OCI-LY3 (cell line): Measurements from ENCODE around the gene CIT.
A peak's percentile ranks its signal among the peaks of the same experiment; 100 is the strongest.

Source experiments
- H2AFZ ChIP-seq: fragments of 200-600, 300-600 bp; shearing (Covaris generic); 2 replicates; pipeline ENCODE4 v1.6.0; 2014; ENCODE audit warnings: antibody characterized with exemption, low read depth, low read length
- H3K27ac ChIP-seq: fragments of 200-600, 300-600 bp; sonication (generic); 2 replicates; pipeline ENCODE4 v1.5.1; 2014; ENCODE audit warnings: mild to moderate bottlenecking, low read length, moderate library complexity, mixed read lengths
- H3K27me3 ChIP-seq: fragments of 200-600, 300-600 bp; sonication (generic); 2 replicates; pipeline ENCODE4 v1.6.1; 2014; ENCODE audit warnings: low read depth, low read length, mixed read lengths
- H3K36me3 ChIP-seq: fragments of 200-600, 300-600 bp; sonication (generic); replicated peaks from 2 replicates; pipeline ENCODE3; 2014; ENCODE audit warnings: low read depth, low read length, mixed read lengths
- H3K4me1 ChIP-seq: fragments of 300-600, 200-600 bp; sonication (generic); 2 replicates; pipeline ENCODE4 v1.6.1; 2014; ENCODE audit warnings: low read length, mixed read lengths
- H3K4me2 ChIP-seq: fragments of 200-600, 300-600 bp; sonication (generic); 2 replicates; pipeline ENCODE4 v1.6.1; 2014; ENCODE audit warnings: low read length, mixed read lengths
- H3K4me3 ChIP-seq: fragments of 300-600, 200-600 bp; sonication (generic); 2 replicates; pipeline ENCODE4 v1.5.1; 2014; ENCODE audit warnings: antibody characterized with exemption, mild to moderate bottlenecking, low read length, moderate library complexity
- H3K79me2 ChIP-seq: fragments of 300-600, 200-600 bp; shearing (Covaris generic); 2 replicates; pipeline ENCODE4 v1.6.1; 2014; ENCODE audit warnings: mild to moderate bottlenecking, low read length, mixed read lengths
- H3K9ac ChIP-seq: fragments of 300-600, 200-600 bp; shearing (Covaris generic); 2 replicates; pipeline ENCODE4 v1.6.0; 2014; ENCODE audit warnings: mild to moderate bottlenecking, low read length, moderate library complexity
- H3K9me3 ChIP-seq: fragments of 200-600, 300-600 bp; shearing (Covaris generic); 2 replicates; pipeline ENCODE4 v1.6.1; 2014; ENCODE audit warnings: low read length, mixed read lengths; ENCODE audit not compliant: insufficient read depth
- H4K20me1 ChIP-seq: fragments of 200-600, 300-600 bp; sonication (generic); 2 replicates; pipeline ENCODE4 v1.6.1; 2016; ENCODE audit warnings: low read length, mixed read lengths; ENCODE audit not compliant: insufficient read depth
- EZH2phosphoT487 ChIP-seq: fragments of 200-600 bp; shearing (Covaris generic); IDR thresholded peaks from 2 replicates; pipeline ENCODE4 v1.6.1; 2018; ENCODE audit warnings: antibody characterized with exemption, mixed run types, low read depth
- TF ChIP-seq, protein P1 (sequence below): fragments of 200-600, 300-600 bp; sonication (generic); IDR thresholded peaks from 2 replicates; pipeline ENCODE4 v1.5.1; 2014; ENCODE audit warnings: antibody characterized with exemption, low read length, low read depth

Gene CIT

GRCh38 chr12:119668324-119668841 lies 208.7 kb downstream of the CIT start:
- Histone ChIP-seq H3K36me3 (peaks cover 26% of the 10 kb centered on the region), H3K27me3 (no peaks in the 10 kb centered on the region), H3K4me3 (peak overlapping the region; percentile 94), H3K79me2 (peaks cover 39% of the 10 kb centered on the region), H3K9me3 (no peaks in the 10 kb centered on the region), H2AFZ (peak overlapping the region; percentile 66; the same call in 1 of the 2 replicates), H3K9ac (peak overlapping the region; percentile 95), H3K4me2 (peak overlapping the region; percentile 81), H3K4me1 (peaks cover 20% of the 10 kb centered on the region), H3K27ac (peak overlapping the region; percentile 75), H4K20me1 (no peaks in the 10 kb centered on the region)
- TF ChIP-seq EZH2phosphoT487 = no peak
- TF ChIP-seq, protein P1, sequence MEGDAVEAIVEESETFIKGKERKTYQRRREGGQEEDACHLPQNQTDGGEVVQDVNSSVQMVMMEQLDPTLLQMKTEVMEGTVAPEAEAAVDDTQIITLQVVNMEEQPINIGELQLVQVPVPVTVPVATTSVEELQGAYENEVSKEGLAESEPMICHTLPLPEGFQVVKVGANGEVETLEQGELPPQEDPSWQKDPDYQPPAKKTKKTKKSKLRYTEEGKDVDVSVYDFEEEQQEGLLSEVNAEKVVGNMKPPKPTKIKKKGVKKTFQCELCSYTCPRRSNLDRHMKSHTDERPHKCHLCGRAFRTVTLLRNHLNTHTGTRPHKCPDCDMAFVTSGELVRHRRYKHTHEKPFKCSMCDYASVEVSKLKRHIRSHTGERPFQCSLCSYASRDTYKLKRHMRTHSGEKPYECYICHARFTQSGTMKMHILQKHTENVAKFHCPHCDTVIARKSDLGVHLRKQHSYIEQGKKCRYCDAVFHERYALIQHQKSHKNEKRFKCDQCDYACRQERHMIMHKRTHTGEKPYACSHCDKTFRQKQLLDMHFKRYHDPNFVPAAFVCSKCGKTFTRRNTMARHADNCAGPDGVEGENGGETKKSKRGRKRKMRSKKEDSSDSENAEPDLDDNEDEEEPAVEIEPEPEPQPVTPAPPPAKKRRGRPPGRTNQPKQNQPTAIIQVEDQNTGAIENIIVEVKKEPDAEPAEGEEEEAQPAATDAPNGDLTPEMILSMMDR = no peak

DNA sequence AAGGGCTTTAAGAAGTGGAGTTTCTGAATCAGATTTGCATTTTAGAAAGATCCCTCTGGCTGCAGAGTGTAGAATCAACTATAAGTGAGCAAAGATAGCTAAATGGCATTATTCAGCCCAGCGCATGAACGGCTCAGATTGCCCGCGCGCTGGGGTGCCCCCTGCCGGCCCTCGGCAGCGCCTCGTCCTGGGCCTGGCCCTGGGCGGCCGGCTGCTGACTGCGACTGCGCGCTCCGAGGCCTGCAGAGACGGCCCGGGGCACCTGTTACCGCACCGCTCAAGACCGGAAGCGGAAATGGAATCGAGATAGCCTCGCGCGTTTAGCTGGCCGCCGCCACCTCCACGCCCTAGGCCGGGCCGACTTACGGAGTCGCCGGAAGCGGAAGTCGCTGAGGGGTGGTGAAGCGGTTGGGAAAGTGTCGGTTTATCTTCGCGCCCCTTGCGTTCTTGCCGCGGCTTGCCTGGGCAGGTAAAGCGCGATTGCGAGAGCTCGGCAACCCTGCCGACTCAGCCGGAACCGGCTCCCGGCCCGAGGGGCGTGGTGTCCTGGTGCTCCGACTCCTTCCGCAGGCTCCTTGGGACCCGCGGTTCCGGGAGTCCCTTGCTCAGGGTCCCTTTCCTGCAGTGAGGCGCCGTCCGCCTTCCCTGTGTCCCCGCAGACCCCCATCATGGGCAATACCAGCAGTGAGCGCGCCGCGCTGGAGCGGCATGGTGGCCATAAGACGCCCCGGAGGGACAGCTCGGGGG lies 209.4 kb downstream of the CIT start, which contains the start of gene PRKAB1:
PRKAB1 (plus strand) TSS at position 557 of the 747 bp plus-strand sequence; CDS start at position 669, 112 bp downstream.
- Histone ChIP-seq H3K9me3 (no peaks in the 10 kb centered on the region), H3K9ac (peak within 1 kb of the TSS; percentile 95), H2AFZ (peak within 1 kb of the TSS; percentile 99), H4K20me1 (no peaks in the 10 kb centered on the region), H3K27me3 (no peaks in the 10 kb centered on the region), H3K36me3 (peaks cover 25% of the 10 kb centered on the region), H3K4me1 (peaks cover 20% of the 10 kb centered on the region), H3K4me2 (peak within 1 kb of the TSS; percentile 94), H3K27ac (peak within 1 kb of the TSS; percentile 75), H3K4me3 (peak within 1 kb of the TSS; percentile 94), H3K79me2 (peaks cover 39% of the 10 kb centered on the region)
- TF ChIP-seq EZH2phosphoT487 = no peak
- TF ChIP-seq, protein P1 = peak; percentile 85

DNA sequence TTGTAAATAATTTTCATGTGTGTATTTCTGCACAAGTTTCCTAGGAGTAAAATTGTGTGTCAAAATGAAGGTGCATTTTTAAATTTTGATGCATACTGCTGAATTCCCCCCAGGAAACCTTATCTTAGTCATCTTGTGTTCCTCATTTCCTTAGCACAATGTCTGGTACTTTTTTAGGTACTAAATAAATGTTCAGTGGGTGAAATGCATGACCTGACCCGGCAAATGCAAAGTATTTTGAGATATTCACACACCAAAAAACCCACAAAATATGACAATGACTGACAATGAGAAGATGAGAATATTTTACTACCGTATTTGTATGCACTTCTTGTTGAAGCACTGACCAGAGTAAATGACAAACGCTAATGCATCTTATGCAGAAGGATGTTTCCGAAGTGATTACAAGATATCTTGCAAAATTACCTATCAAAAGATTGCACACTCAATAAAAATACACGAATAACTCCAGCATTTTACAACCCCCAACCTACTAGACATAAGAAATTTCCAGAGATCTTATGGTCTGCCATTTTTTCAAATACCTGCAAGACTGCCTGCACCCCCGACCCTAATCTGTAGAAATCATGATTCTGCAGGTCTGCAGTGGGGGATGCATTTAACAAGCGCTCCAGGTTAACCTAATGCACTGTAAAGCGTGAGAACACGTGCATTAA lies 210.1 kb downstream of the CIT start:
- peaks cover 39% of the 10 kb centered on the region for H3K79me2 ChIP-seq
- peaks cover 20% of the 10 kb centered on the region for H3K4me1 ChIP-seq
- no peaks in the 10 kb centered on the region for H3K9me3 ChIP-seq
- H2AFZ ChIP-seq = peak overlapping the region; percentile 99
- peak overlapping the region; percentile 48 for H3K9ac ChIP-seq
- peak overlapping the region; percentile 94 for H3K4me3 ChIP-seq
- TF ChIP-seq, protein P1 = no peak
- no peak for TF ChIP-seq EZH2phosphoT487
- no peaks in the 10 kb centered on the region for H3K27me3 ChIP-seq
- H4K20me1 ChIP-seq = no peaks in the 10 kb centered on the region
- peak overlapping the region; percentile 65 for H3K27ac ChIP-seq
- H3K4me2 ChIP-seq = peak overlapping the region; percentile 94
- H3K36me3 ChIP-seq = peaks cover 18% of the 10 kb centered on the region

DNA sequence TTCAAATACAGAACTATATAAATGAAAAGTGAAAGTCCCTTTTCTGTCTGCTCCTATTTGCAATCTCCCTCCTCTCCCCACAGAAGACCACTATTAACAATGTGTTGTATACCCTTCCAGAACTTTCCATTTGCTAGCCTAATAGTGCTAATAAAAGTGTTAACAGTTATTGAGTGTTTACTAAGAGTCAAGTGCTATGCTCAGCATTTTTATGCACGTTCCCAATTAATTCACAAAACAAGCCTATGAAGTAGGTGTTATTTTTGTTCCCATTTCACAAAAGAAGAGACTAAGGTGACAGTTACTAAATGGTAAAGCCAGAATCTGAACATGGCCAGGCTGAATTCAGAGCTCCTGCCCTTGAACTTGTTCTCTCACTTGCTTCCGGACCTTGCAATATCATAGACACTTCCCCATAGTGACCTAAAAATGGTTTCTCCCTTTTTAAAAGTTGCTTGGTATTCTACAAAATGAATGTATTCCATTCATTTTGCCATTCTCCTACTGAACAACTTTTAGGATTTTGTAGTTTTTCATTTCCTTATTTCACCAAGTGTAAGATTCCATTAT lies 210.8 kb downstream of the CIT start:
- Histone ChIP-seq H3K4me3 (peak overlapping the region; percentile 94), H3K9me3 (no peaks in the 10 kb centered on the region), H3K4me2 (peak overlapping the region; percentile 94), H3K36me3 (peaks cover 14% of the 10 kb centered on the region), H3K79me2 (peaks cover 33% of the 10 kb centered on the region), H3K4me1 (peaks cover 20% of the 10 kb centered on the region), H2AFZ (peak overlapping the region; percentile 70), H4K20me1 (no peaks in the 10 kb centered on the region), H3K27ac (peak overlapping the region; percentile 65), H3K9ac (0 out of 2 replicates have a peak overlapping the region, but pooled peaks have one; percentile 9), H3K27me3 (no peaks in the 10 kb centered on the region)
- TF ChIP-seq EZH2phosphoT487 = no peak
- TF ChIP-seq, protein P1 = no peak
